DND-41 (cell line): Measurements from ENCODE around the gene EPB41L5.
"Not testable (repeated sequence)": the region's sequence is repeated elsewhere in the genome, so short reads cannot be mapped to it uniquely, and the experiment has no call there.

ENCODE experiments used
- EZH2 ChIP-seq: IDR thresholded peaks from 3 replicates; pipeline ENCODE4 v1.6.1; 2012; ENCODE audit warnings: borderline replicate concordance, low read depth, mild to moderate bottlenecking, moderate library complexity, low read length, inconsistent platforms; ENCODE audit not compliant: severe bottlenecking
- TF ChIP-seq, protein P1 (sequence below): IDR thresholded peaks from 2 replicates; pipeline ENCODE4 v1.5.1; 2012; ENCODE audit warnings: borderline replicate concordance, low read length, moderate library complexity, mild to moderate bottlenecking; ENCODE audit not compliant: poor library complexity, severe bottlenecking; ENCODE audit errors: extremely low read depth

DNA sequence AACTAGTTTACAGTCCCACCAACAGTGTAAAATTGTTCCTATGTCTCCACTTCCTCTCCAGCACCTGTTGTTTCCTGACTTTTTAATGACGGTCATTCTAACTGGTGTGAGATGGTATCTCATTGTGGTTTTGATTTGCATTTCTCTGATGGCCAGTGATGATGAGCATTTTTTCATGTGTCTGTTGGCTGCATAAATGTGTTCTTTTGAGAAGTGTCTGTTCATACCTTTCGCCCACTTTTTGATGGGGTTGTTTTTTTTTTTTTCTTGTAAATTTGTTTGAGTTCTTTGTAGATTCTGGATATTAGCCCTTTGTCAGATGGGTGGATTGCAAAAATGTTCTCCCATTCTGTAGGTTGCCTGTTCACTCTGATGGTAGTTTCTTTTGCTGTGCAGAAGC, 33.4 kb downstream of the EPB41L5 start:
- TF ChIP-seq EZH2 = not testable (repeated sequence)
- TF ChIP-seq, protein P1, sequence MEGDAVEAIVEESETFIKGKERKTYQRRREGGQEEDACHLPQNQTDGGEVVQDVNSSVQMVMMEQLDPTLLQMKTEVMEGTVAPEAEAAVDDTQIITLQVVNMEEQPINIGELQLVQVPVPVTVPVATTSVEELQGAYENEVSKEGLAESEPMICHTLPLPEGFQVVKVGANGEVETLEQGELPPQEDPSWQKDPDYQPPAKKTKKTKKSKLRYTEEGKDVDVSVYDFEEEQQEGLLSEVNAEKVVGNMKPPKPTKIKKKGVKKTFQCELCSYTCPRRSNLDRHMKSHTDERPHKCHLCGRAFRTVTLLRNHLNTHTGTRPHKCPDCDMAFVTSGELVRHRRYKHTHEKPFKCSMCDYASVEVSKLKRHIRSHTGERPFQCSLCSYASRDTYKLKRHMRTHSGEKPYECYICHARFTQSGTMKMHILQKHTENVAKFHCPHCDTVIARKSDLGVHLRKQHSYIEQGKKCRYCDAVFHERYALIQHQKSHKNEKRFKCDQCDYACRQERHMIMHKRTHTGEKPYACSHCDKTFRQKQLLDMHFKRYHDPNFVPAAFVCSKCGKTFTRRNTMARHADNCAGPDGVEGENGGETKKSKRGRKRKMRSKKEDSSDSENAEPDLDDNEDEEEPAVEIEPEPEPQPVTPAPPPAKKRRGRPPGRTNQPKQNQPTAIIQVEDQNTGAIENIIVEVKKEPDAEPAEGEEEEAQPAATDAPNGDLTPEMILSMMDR = not testable (repeated sequence)
